Upper lobe of left lung (tissue), 4 donors: ENCODE data around the gene APBA1.

Source experiments
- POLR2A ChIP-seq, 4 donors: fragments of 450-650 bp; IDR thresholded peaks; one replicate each; pipeline ENCODE4 v1.5.1; 2016 to 2017; ENCODE audit warnings: antibody characterized with exemption in 4 of 4, mild to moderate bottlenecking in 2 of 4
- POLR2AphosphoS5 ChIP-seq, 2 donors: sonication (generic); formaldehyde crosslinking; IDR thresholded peaks; one replicate each; pipeline ENCODE4 v1.5.1; 2017; ENCODE audit warnings: antibody characterized with exemption in 2 of 2
- TF ChIP-seq, protein P1 (sequence below), 6 experiments: fragments of 450-650 bp in 4 of 6; fragments of 200-600 bp in 2 of 6; sonication (generic) in 2 of 6; IDR thresholded peaks; one replicate each; pipeline ENCODE4 v1.5.1; 2016 to 2019; ENCODE audit warnings: antibody characterized with exemption in 6 of 6

DNA sequence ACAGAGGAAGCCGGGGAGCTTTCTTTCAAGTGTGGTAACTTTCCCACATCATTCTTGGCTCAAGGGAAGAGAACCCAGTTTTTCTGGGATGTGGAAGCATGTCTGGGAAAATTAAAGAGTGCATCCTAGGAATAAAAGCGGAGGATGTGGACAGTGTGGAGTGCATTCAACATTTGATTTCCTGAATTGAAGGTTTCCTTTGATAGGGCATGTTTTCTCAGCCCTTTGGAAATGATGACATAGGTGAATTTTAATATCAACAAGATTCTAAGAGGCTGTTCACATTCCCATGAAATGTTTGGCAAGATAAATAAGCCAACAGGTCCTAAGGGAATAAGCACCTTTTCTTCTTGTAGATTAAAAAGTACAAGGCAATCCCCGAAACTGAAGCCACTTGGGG lies 283.6 kb downstream of the APBA1 start:
- TF ChIP-seq POLR2A (IDR thresholded peaks at IDR 0.05) (no peak), POLR2AphosphoS5 (IDR thresholded peaks at IDR 0.05) (no peak)
- TF ChIP-seq, protein P1, sequence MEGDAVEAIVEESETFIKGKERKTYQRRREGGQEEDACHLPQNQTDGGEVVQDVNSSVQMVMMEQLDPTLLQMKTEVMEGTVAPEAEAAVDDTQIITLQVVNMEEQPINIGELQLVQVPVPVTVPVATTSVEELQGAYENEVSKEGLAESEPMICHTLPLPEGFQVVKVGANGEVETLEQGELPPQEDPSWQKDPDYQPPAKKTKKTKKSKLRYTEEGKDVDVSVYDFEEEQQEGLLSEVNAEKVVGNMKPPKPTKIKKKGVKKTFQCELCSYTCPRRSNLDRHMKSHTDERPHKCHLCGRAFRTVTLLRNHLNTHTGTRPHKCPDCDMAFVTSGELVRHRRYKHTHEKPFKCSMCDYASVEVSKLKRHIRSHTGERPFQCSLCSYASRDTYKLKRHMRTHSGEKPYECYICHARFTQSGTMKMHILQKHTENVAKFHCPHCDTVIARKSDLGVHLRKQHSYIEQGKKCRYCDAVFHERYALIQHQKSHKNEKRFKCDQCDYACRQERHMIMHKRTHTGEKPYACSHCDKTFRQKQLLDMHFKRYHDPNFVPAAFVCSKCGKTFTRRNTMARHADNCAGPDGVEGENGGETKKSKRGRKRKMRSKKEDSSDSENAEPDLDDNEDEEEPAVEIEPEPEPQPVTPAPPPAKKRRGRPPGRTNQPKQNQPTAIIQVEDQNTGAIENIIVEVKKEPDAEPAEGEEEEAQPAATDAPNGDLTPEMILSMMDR (IDR thresholded peaks at IDR 0.05) = no peak
